Hepatocyte (in vitro differentiated cells): Measurements from ENCODE around the gene TBC1D9.

Experiments used
- EZH2 ChIP-seq: fragments of 200-600 bp; sonication (generic); IDR thresholded peaks from 2 replicates; pipeline ENCODE4 v1.6.1; 2016; ENCODE audit warnings: antibody characterized with exemption, mild to moderate bottlenecking, borderline replicate concordance
- EZH2phosphoT487 ChIP-seq: fragments of 200-600 bp; sonication (generic); IDR thresholded peaks from one replicate; pipeline ENCODE4 v1.6.1; 2018; ENCODE audit warnings: antibody characterized with exemption, mild to moderate bottlenecking, low read depth, moderate library complexity; ENCODE audit not compliant: unreplicated experiment, severe bottlenecking
- TF ChIP-seq, protein P1 (sequence below): fragments of 200-600 bp; sonication (generic); IDR thresholded peaks from 2 replicates; pipeline ENCODE4 v1.5.1; 2016; ENCODE audit warnings: antibody characterized with exemption, mild to moderate bottlenecking; ENCODE audit not compliant: poor library complexity

DNA sequence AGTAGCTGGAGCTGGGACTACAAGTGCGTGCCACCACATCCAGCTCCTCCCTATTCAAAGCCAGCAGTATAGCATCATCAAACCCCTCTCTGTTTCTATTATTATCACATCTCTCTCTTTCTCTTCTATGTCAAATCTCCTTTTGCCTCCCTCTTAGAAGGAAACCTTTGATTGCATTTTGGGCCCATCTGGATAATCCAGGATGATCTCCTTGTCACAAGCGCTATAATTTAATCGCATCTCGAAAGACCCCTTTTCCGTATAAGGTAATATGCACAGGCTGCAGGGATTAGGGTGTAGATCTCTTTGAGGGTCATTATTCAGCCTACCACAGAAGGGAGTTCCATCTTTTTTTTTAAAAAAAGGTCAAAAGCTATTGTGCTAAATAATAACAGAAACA is 46.4 kb upstream of the TBC1D9 start:
- TF ChIP-seq EZH2 (no peak), EZH2phosphoT487 (no peak)
- TF ChIP-seq, protein P1, sequence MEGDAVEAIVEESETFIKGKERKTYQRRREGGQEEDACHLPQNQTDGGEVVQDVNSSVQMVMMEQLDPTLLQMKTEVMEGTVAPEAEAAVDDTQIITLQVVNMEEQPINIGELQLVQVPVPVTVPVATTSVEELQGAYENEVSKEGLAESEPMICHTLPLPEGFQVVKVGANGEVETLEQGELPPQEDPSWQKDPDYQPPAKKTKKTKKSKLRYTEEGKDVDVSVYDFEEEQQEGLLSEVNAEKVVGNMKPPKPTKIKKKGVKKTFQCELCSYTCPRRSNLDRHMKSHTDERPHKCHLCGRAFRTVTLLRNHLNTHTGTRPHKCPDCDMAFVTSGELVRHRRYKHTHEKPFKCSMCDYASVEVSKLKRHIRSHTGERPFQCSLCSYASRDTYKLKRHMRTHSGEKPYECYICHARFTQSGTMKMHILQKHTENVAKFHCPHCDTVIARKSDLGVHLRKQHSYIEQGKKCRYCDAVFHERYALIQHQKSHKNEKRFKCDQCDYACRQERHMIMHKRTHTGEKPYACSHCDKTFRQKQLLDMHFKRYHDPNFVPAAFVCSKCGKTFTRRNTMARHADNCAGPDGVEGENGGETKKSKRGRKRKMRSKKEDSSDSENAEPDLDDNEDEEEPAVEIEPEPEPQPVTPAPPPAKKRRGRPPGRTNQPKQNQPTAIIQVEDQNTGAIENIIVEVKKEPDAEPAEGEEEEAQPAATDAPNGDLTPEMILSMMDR = no peak
